HEK293 (cell line): Measurements from ENCODE around the gene BTBD9.

ENCODE experiments used
- CTCF ChIA-PET: fragments of 350-600 bp; formaldehyde crosslinking; extraction: SDS; loops from one replicate; lab custom pipeline; 2021; ENCODE audit warnings: antibody characterized with exemption; lab: Yijun Ruan, JAX
- POLR2A ChIA-PET: fragments of 300-600 bp; formaldehyde crosslinking; extraction: SDS; loops from one replicate; lab custom pipeline; 2020; ENCODE audit warnings: antibody characterized with exemption, inconsistent platforms; lab: Yijun Ruan, JAX
- H3K27ac ChIP-seq: fragments of 200-500 bp; sonication (Bioruptor generic); 2 replicates; pipeline ENCODE4 v1.5.1; 2014; ENCODE audit warnings: low read depth, low read length, control low read depth, inconsistent platforms; ENCODE audit errors: extremely low read depth
- H3K36me3 ChIP-seq, 2 experiments: fragments of 200-500 bp in 1 of 2; sonication (Bioruptor generic) in 1 of 2; 1 replicate in 1 of 2; 2 replicates in 1 of 2; pipeline ENCODE4 v1.5.1; 2014 to 2017; ENCODE audit warnings: inconsistent platforms in 2 of 2, low read length in 2 of 2; ENCODE audit not compliant: control insufficient read depth in 2 of 2, insufficient read depth in 1 of 2
- H3K4me1 ChIP-seq: fragments of 200-500 bp; sonication (Bioruptor generic); 2 replicates; pipeline ENCODE4 v1.5.1; 2014; ENCODE audit warnings: mild to moderate bottlenecking, low read length, inconsistent platforms; ENCODE audit not compliant: control insufficient read depth, insufficient read depth
- H3K4me3 ChIP-seq: 2 replicates; pipeline ENCODE4 v1.5.1; 2011; ENCODE audit warnings: low read depth, mild to moderate bottlenecking, control low read depth, low read length, moderate library complexity
- H3K9me3 ChIP-seq: fragments of 200-500 bp; sonication (Bioruptor generic); 2 replicates; pipeline ENCODE4 v1.5.1; 2014; ENCODE audit warnings: low read depth, low read length, inconsistent platforms; ENCODE audit not compliant: control insufficient read depth, insufficient read depth
- IKZF3 ChIP-seq: fragments of 450-650 bp; IDR thresholded peaks from 2 replicates; pipeline ENCODE4 v1.5.0; 2018; ENCODE audit warnings: missing biosample characterization, mild to moderate bottlenecking, missing genetic modification characterization, moderate library complexity
- MYNN ChIP-seq: fragments of 450-650 bp; formaldehyde crosslinking; IDR thresholded peaks from 2 replicates; pipeline ENCODE4 v1.5.1; 2016; ENCODE audit warnings: missing biosample characterization, missing genetic modification characterization, borderline replicate concordance
- MZF1 ChIP-seq: fragments of 450-650 bp; formaldehyde crosslinking; IDR thresholded peaks from 2 replicates; pipeline ENCODE4 v1.5.1; 2017; ENCODE audit warnings: missing biosample characterization, missing genetic modification characterization, borderline replicate concordance
- YY2 ChIP-seq: fragments of 450-650 bp; formaldehyde crosslinking; IDR thresholded peaks from 2 replicates; pipeline ENCODE4 v1.5.1; 2016; ENCODE audit warnings: missing biosample characterization, missing genetic modification characterization
- ZBTB49 ChIP-seq: fragments of 450-650 bp; formaldehyde crosslinking; IDR thresholded peaks from 2 replicates; pipeline ENCODE4 v1.5.1; 2016; ENCODE audit warnings: missing biosample characterization, missing genetic modification characterization, low read depth
- ZFP69B ChIP-seq: fragments of 450-650 bp; formaldehyde crosslinking; IDR thresholded peaks from 2 replicates; pipeline ENCODE4 v1.5.1; 2016; ENCODE audit warnings: missing biosample characterization, missing genetic modification characterization
- ZIC2 ChIP-seq: fragments of 450-650 bp; formaldehyde crosslinking; IDR thresholded peaks from 2 replicates; pipeline ENCODE4 v1.5.1; 2016; ENCODE audit warnings: missing biosample characterization, missing genetic modification characterization
- ZNF174 ChIP-seq: fragments of 450-650 bp; formaldehyde crosslinking; IDR thresholded peaks from 2 replicates; pipeline ENCODE4 v1.5.0; 2017; ENCODE audit warnings: missing biosample characterization, mild to moderate bottlenecking, missing genetic modification characterization
- ZNF280C ChIP-seq: fragments of 450-650 bp; formaldehyde crosslinking; IDR thresholded peaks from 2 replicates; pipeline ENCODE4 v1.5.1; 2016; ENCODE audit warnings: missing biosample characterization, missing genetic modification characterization
- ZNF280D ChIP-seq: fragments of 450-650 bp; formaldehyde crosslinking; IDR thresholded peaks from 2 replicates; pipeline ENCODE4 v1.5.1; 2016; ENCODE audit warnings: missing biosample characterization, missing genetic modification characterization
- ZNF324 ChIP-seq: fragments of 450-650 bp; formaldehyde crosslinking; IDR thresholded peaks from 2 replicates; pipeline ENCODE4 v1.5.1; 2016; ENCODE audit warnings: missing biosample characterization, missing genetic modification characterization
- ZNF350 ChIP-seq: fragments of 450-650 bp; formaldehyde crosslinking; IDR thresholded peaks from 2 replicates; pipeline ENCODE4 v1.5.0; 2017; ENCODE audit warnings: missing biosample characterization, mild to moderate bottlenecking, missing genetic modification characterization
- ZNF473 ChIP-seq: fragments of 450-650 bp; formaldehyde crosslinking; IDR thresholded peaks from 2 replicates; pipeline ENCODE4 v1.5.1; 2017; ENCODE audit warnings: missing biosample characterization, missing genetic modification characterization
- ZNF48 ChIP-seq: fragments of 450-650 bp; formaldehyde crosslinking; IDR thresholded peaks from 2 replicates; pipeline ENCODE4 v1.5.1; 2016; ENCODE audit warnings: missing biosample characterization, missing genetic modification characterization
- ZNF677 ChIP-seq: fragments of 450-650 bp; IDR thresholded peaks from 2 replicates; pipeline ENCODE4 v1.5.0; 2018; ENCODE audit warnings: missing biosample characterization, mild to moderate bottlenecking, missing genetic modification characterization, moderate library complexity
- ZNF701 ChIP-seq: fragments of 450-650 bp; formaldehyde crosslinking; IDR thresholded peaks from 2 replicates; pipeline ENCODE4 v1.5.1; 2016; ENCODE audit warnings: missing biosample characterization, missing genetic modification characterization
- ZNF768 ChIP-seq: fragments of 450-650 bp; formaldehyde crosslinking; IDR thresholded peaks from 2 replicates; pipeline ENCODE4 v1.5.1; 2018; ENCODE audit warnings: missing biosample characterization, mild to moderate bottlenecking, missing genetic modification characterization
- ZNF791 ChIP-seq: fragments of 450-650 bp; formaldehyde crosslinking; IDR thresholded peaks from 2 replicates; pipeline ENCODE4 v1.5.1; 2016; ENCODE audit warnings: missing biosample characterization, missing genetic modification characterization
- ZNF837 ChIP-seq: fragments of 450-650 bp; formaldehyde crosslinking; IDR thresholded peaks from 2 replicates; pipeline ENCODE4 v1.5.1; 2016; ENCODE audit warnings: missing biosample characterization, missing genetic modification characterization

Gene BTBD9

GRCh38 chr6:38339914-38340313 is 299.8 kb downstream of the BTBD9 start:
- no peak for TF ChIP-seq ZNF280D (tag by site-specific recombination)
- CTCF ChIA-PET: no interaction called here
- Histone ChIP-seq H3K36me3 (no peaks in the 10 kb centered on the region), H3K4me3 (no peak overlapping the region), H3K27ac (no peak overlapping the region), H3K9me3 (no peaks in the 10 kb centered on the region), H3K4me1 (no peaks in the 10 kb centered on the region)
- POLR2A ChIA-PET: no interaction called here

GRCh38 chr6:38337819-38338465 is 301.8 kb downstream of the BTBD9 start:
- Histone ChIP-seq H3K4me3 (no peak overlapping the region), H3K9me3 (no peaks in the 10 kb centered on the region), H3K36me3 (no peaks in the 10 kb centered on the region), H3K4me1 (no peaks in the 10 kb centered on the region), H3K27ac (no peak overlapping the region)
- ChIA-PET POLR2A (no interaction called here), CTCF (no interaction called here)
- TF ChIP-seq ZNF791 (tag by site-specific recombination) (no peak), ZBTB49 (no peak), ZNF174 (tag by site-specific recombination) (no peak)

- Histone ChIP-seq H3K9me3 (no peaks in the 10 kb centered on the region), H3K4me1 (no peaks in the 10 kb centered on the region), H3K27ac (no peak overlapping the region), H3K36me3 (no peaks in the 10 kb centered on the region), H3K4me3 (no peak overlapping the region)
- CTCF ChIA-PET: interaction anchor here (0.7 kb wide), 1 partner anchor 457 kb away, joined by 3 read pairs; no protein-coding TSS in a partner anchor
- TF ChIP-seq ZIC2 (tag by site-specific recombination) (no peak), IKZF3 (tag by site-specific recombination) (no peak), ZNF701 (tag by site-specific recombination) (no peak)
- POLR2A ChIA-PET: no interaction called here
Measured at GRCh38 chr6:38336922-38337321, 302.8 kb downstream of the BTBD9 start.

- Histone ChIP-seq H3K36me3 (no peaks in the 10 kb centered on the region; a peak in 1 of 3 replicates), H3K4me1 (no peaks in the 10 kb centered on the region), H3K27ac (no peak overlapping the region), H3K9me3 (no peaks in the 10 kb centered on the region), H3K4me3 (no peak overlapping the region)
- ChIA-PET POLR2A (no interaction called here), CTCF (no interaction called here)
- no peak for TF ChIP-seq ZNF837 (tag by site-specific recombination)
- no peak for TF ChIP-seq ZNF280C
- TF ChIP-seq ZNF350 (tag by site-specific recombination): no peak
- TF ChIP-seq YY2: no peak
- TF ChIP-seq MZF1: no peak
- no peak for TF ChIP-seq ZNF677 (tag by site-specific recombination)
- TF ChIP-seq ZNF48: no peak
- no peak for TF ChIP-seq ZNF324
- no peak for TF ChIP-seq ZFP69B (tag by site-specific recombination)
- TF ChIP-seq ZNF473: no peak
- TF ChIP-seq MYNN: no peak
- no peak for TF ChIP-seq ZNF768 (tag by site-specific recombination)
Measured at GRCh38 chr6:38326837-38327236, 312.9 kb downstream of the BTBD9 start.
